Stimulated activated CD8-positive, alpha-beta memory T cell treated with anti-CD3 and anti-CD28 coated beads, Interleukin-12 subunit alpha, Interleukin-12 subunit beta, amount 100 ng/mL, for 1 hour (primary cell): ENCODE data around the gene RCN2.
A peak's percentile ranks its signal among the peaks of the same experiment; 100 is the strongest.
"Not testable (repeated sequence)": the region's sequence is repeated elsewhere in the genome, so short reads cannot be mapped to it uniquely, and the experiment has no call there.

Experiments used
- DNase-seq: peaks from one replicate; pipeline ENCODE4 v3.0.0-alpha.2; 2020; ENCODE audit warnings: low read depth

Gene RCN2

DNA sequence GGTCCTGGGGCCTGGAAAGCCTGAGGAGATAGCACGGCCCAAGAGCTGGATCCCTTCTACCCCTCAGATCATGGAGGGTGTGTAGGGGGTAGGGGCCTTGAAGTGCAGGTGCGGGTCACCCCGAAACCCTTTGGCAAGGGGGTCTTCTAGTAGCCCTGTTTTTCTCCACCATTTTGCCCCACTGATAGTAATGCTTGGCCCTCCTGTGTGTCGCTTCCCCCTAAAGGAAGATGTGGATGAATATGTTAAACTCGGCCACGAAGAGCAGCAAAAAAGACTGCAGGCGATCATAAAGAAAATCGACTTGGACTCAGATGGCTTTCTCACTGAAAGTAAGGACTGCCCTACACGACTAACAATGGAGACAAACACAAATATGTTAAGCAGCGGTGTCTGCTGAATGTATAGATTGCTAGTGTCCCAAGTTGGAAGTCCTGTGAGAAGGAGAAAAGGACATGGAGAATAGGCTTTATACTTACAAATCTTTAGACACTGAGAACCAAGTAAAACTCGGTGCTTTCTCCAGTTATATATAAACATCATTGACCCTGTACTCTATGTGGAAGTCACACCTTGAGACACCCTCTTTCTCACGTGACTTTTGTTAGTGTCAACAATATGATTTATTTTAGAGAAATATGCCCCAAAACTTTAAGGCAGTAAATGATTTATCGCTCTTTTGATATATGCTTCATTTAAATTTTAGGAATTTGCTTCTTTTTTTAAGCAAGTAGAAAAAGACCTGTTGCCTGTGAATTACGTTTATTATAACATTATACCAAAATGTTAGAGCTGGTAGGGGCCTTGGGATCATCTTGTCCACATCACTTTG is 802 bp downstream of the RCN2 start:
- DNase-seq, result no peak

DNA sequence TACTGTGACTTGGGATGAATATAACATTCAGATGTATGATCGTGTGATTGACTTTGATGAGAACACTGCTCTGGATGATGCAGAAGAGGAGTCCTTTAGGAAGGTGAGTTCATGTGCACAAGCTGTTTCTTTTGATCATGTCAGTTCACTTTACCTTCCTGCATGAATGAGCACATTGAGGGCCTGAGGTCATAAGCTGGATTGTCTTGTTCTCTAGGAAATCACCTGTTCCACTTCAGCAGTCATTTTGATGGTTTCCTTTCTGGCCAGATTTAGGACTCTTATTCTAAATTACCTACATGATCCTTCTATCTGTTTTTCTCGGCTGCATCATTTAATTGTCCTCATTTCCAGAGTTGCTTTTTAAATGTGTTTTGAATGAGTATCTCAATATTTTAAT is 4.1 kb downstream of the RCN2 start:
- no peak for DNase-seq

DNA sequence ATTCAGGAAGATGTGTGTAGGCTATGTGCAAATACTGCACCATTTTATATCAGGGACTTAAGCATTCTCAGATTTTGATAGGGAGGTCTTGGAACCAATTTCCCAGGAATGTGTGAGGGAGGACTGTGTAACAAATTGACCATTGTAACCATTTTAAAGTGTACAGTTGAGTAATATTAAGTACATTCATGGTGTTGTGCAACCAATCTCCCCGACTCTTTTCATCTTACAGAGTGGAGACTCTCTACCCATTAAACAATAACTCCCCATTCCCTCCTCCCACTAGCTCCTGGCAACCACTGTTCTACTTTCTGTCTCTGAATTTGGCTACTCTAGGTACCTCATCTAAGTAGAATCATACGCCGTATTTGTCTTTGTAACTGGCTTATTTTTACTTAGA is 5.1 kb downstream of the RCN2 start:
- DNase-seq, result no peak

DNA sequence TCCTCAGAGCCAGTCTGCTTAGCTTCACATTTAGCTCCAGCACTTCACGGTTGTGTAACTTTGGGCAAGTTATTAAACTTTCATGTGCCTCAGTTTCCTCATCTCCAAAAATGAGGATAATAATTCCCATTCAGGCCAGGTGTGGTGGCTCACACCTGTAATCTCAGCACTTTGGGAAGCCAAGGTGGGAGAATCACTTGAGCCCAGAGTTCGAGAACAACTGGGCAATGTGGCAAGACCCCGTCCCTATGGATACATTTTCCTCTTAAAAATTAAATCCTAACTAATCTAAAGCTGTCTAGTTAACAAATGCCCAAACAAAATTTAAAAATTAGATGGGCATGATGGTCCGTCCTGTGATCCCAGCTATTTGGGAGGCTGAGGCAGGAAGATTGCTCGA is 7.2 kb downstream of the RCN2 start:
- DNase-seq, result no peak

DNA sequence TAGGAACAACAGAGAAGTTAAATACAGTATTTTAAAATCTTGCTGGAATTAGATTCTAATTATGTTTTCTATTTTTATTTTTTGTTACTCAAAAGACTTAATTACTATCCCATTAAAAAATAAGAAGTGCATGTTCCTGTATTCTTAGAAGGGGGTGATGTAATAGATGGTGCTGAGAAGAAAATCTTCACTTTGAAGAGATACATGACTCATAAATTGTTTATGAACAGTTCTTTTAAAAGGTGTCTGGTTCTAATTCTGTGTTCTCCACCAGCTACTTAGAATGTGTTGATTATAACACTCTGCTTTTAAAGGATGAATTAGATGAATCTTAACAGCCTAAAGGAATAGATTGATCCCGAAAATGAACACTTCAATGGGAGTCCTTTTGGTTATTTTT is 8.2 kb downstream of the RCN2 start:
- no peak for DNase-seq

DNA sequence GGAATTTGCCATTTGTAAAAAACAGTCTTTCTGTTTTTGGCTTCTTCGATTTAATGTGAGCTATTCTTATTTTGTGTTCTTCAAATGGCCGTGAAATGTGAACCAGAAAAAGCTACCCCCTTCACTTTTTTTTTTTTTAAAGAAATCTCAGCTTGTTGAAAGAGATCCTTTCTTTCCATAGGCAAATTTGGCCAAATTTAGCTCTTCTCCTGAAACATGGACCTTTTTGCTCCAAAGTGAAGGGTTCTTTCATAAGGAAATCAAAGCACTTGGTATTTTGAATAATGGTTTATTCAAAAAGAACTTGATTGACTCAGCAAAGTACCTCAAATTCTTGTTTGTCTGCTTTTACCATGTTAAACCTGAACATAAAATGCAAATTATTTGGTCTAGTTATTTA is 10.1 kb downstream of the RCN2 start:
- DNase-seq, result no peak

DNA sequence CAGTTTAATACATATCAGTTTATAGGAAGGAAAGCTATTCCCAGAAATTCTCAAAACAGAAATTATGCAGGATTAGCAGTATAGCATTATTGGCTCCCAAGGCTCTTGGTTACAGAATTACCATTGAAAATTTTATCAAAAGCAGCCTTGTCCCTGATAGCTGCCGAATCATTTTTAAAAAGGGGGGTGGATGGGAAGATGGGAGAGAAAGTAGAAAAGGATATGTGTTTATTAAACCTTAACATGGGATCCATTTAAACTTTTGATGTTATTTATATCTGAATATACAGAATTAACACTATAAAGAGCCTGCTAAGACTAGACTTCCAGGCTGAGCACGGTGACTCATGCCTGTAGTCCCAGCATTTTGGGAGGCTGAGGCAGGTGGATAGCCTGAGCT is 10.8 kb downstream of the RCN2 start:
- DNase-seq, result no peak

DNA sequence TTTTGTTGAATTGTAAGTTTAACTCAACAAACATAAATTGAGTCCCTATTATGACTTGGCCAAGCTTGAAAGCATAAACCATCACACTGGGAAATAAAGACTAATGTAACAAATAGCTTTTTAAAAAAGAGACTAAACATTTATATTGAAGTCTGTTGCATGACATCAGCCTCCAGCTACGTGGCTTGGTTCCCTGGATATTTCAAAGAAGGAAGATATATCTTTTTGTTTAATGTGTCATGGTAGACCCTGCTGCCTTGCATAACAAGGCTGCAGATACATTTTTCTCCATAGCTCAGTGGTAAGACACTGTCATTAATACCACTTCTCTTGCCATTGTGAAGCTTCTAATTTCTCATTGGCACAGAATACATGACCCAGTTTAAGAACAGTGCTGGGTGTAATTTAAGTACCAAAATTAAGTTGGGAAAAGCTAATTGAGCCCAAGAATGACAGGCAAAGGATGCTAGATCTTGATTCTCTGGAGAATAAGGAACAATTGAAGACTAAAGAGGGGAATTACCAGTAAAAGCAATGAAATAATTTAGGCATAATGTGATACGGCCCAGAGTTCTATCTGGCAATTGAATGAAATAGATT is 14.0 kb downstream of the RCN2 start:
- DNase-seq, result no peak

DNA sequence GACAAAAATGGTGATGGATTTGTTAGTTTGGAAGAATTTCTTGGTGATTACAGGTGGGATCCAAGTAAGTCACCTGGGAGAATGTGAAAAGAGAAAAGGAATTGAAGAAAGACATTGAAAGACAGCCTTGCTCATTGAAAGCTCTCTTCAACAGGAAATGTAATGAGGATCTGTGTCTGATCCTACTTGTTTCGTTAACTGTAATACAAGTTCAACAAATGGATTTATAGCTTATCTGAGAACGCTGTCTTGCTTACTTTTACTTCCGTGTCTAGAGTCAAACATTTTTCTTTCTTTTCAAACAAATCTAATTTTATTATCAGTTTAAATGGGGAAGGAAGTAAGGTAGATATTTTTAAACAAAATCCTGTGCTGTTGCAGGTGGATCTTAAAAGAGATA is 15.9 kb downstream of the RCN2 start:
- DNase-seq, result no peak

DNA sequence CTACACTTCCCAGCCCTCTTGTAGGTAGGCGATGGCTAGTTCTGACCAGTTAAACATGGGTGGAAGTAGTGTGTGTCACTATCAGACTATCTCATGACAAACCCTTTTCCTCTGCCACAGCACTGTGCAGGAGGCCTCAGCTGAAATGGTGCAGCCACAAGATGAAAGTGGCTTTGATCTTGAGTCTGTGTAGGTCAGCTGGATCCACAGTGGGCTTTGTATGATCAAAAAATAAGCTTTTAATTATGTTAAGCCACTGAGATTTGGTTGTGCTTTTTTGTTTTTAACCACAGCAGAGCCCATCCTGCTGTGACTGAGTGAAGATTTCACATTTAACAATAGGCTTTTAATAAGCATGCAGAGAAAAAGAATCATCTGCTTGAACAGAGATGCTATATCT is 19.7 kb downstream of the RCN2 start:
- DNase-seq, result no peak

DNA sequence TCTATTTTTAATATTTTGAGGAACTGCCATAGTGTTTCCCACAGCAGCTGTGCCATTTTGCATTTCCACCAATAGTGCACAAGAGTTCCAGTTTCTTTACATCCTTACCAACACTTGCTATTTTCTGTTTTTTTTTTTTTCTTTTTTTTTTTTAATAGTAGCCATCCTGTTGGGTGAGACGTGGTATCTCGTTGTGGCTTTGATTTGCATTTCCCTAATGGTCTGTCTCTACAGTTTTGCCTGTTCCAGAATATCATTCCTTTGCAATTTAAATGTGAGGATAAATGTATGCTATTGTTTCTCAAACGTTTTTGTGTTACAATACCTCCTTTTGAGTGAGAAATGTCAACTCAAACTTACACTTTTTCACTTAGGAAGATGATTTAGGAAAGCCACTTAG is 22.4 kb downstream of the RCN2 start:
- DNase-seq, result no peak

DNA sequence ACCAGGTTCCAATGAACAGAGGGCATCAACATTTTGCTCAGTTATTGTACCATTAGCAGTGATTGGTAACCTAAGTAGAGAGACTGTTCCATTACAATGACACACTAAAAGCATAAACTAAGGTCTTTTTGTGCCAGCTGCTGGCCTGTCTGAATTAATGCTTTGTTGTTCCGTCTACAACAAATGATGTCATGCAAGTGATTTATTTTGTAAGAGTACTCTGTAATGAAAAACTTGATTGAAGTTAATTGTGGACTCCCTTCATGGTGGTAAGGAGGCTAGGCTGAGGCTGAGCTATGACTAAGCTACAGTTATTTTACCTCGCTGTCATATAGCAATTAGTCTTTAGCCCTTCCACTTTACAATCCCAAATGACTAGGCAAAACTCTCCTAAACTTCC is 23.2 kb downstream of the RCN2 start:
- no peak for DNase-seq

DNA sequence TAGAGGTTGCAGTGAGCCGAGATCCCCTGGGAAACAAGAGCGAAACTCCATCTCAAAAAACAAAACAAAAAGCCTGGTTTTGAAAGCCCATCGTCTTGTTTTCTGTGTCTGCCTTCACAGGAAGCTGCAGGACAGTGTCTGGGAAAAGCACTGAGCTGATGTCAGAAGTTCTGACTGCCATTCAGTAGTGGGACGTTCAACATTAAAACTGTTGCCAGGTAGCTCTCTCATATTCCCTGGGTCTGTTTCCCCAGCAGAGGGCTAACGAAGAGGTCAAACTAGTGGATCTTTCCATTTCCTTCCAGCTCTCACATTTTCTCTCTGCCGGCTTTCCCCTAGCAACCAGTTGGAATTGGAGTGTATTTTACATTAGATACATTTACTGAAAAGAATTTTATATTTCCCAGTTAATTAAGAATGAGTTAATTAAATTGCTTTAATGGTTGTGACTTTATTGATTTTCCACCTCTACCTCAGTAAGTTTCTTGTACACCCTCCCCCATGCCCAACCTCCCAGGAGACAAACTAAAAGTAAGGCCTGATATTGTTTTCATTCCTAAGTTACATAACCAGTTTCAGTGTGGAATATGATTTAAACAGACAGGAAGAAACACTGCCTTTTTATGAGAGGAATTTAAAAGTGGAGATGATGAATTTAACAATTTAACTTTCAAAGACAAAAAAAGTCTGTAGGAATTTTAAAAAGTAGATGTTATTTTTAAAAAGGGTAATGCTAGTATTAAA is 29.9 kb downstream of the RCN2 start:
- DNase-seq, result no peak

DNA sequence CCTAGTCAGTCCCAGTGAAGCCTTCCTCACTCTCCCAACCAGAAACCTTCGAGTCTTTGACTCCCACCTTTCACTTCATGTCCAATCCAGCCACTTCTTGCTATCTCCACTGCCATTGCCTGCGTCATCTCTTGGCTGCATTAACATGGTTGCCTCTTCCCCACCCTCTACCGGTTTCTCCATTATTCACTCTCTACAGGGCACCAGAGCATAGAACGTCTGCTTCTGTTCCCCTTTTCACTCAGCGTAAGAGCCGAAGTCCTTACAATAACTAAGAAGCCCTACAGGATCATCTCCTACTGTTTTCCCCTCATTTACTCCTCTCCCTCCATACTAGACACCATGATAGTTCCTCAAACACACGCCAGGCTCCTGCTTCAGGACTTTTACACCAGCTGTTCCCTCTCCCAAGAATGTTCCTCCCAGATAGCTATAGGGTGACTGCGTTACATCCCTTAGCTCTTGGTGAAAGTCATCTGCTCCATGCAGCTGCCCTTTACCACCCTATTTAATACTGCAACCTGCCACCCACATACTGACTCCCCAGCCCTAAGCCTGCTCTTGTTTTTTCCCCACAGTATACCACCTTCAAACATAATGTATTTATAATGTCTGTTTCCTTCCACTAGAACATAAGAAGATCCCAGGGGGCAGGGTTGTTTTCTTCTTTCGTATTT is 30.9 kb downstream of the RCN2 start:
- DNase-seq, result no peak

DNA sequence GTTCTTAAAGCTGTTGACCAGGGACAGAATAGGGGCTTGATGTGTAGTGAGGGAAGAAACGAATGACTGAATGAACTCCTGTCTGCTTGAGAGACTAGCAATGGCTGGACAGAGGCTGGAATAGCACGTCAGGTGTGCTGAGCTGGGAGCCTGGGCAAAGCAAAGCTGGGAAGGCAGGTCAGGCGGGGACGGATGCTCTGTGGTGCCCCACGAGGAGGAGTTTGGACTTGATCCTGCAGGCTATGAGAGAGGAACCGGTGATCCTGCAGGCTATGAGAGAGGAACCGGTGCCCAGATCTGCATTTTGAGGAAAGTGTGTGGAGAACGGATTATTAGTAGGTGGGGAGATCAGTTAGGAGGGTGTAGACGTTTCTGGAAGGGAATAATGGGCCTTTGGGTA is 32.0 kb downstream of the RCN2 start:
- DNase-seq, result no peak

DNA sequence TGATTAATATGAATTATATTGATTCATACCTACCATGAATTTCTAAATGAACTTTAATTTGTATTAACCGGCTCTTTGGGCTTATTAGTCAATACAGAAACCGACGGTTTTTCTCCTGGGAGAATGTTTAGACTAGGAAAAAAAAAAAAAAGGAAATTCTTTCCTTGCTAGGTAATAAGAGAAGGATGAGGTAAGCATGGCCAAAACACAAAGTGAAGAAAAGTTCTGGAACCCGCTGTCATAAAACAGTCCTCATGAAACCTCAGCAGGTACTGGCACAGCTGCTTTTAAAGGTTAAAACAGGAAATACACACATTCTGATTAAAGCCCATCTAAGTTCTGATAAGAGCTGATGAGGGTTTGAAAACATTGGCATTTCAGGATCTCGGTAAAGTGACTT is 32.6 kb downstream of the RCN2 start:
- no peak for DNase-seq

DNA sequence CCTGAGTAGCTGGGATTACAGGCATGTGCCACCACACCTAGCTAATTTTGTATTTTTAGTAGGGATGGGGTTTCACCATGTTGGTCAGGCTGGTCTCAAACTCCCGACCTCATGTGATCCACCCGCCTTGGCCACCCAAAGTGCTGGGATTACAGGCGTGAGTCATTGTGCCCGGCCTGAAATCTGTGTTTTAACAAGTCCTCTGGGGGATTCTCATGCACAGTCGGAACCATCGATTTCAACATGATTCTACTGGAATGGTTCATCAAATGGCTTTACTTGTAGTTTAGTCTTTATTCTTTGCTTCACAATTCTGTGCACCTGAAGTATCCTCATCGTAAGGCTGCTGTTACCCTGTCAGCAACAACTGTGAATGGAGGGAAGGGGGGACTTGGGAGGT is 34.5 kb downstream of the RCN2 start:
- DNase-seq, result not testable (repeated sequence)

DNA sequence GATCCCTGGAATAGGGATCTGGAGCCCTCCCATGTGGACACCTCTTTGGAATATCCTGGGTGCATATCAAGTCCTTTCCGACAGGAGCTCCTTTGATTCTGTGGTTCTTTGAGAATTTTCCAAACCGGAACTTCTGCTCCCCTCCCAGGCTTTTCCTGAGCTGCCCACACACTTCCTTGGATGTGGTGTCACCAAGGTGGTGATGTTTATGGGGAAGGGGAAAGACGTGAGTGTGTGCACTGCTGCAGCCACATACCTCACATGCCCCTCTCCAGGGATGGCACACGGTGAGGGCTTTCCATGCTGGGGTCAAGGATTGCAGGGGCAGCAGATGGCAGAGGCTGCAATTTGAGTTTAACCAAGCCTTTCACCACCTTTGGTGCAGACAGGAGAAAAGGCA is 35.5 kb downstream of the RCN2 start:
- DNase-seq, result no peak

DNA sequence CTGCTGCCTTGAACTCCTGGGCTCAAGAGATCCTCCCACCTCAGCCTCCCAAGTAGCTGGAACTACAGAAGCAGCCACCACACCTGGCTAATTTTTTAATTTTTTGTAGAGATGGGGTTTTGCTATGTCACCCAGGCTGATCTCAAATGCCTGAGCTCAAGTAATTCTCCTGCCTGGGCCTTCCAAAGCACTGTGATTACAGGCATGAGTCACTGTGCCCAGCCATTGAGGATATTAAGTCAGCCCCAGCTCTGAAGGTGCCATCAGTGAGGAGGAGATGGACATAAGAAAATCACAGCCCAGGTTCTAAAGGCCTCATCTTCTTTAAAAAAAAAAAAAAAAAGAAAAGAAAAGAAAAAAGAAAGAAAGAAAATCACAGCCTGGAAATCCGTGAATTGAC is 36.8 kb downstream of the RCN2 start:
- DNase-seq, result no peak

DNA sequence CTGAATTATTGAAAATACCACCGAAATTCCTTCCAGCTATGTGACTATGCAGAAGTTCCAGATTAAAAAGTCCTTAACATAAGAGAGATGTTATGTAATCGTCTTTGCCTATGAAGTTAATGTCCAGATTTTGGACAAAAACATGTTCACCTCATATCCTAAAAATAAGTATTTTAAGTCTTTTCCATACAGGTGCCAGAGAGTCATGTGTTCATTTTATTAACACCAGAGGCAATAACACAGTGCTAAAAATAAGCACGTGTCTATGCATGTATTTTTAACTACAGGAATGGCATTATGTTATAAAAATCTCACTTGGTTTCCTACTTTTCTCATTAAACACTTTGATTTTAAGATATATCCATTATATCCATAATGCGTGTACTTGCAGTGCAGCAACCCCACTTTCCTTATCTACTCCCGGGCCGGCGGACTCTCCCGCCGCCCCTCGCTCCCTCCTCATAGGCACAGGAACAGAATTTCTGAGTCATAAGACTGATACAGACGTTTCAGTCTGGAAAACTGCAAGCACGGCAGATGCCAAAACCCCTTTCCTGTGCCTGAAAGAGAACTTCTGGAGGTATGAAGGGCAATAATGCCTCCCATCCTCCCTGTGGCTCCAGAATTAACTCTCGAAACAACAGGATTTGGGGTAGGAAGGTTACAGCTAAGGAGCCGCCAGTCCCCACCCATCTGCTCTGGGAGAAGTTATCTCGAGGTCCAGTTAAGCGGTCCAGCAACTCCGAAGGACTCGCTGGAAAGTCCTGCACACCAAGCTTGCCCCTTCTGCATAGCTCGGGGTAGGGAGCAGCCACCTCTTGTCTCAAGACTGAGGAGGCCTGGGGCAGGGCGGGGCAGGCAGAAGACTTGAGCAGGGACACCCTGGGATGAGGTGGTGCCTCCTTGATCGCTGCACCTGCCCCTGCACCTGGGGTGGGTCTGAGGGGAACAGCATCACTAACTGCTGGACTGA is 41.1 kb downstream of the RCN2 start:
- DNase-seq, result no peak

DNA sequence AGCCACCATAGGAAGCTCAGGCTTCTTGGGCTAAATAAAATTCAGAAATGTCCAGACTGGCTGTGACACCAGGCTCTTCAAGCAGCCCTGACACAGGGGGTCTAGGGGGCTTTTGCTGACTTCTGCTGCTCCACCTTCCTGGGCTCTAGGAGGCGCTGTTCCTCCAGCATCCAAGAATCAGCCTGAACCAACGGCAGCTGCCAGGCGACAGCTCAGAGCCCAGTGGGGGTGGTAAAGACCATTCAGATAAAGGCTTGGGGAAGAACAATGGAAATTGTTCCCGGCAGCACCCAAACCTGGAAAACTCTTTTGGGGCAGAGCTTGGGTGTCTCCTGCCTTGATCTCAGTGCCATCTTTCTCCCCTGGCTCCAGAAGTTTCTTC is 41.8 kb downstream of the RCN2 start:
- peak; percentile 54 for DNase-seq

DNA sequence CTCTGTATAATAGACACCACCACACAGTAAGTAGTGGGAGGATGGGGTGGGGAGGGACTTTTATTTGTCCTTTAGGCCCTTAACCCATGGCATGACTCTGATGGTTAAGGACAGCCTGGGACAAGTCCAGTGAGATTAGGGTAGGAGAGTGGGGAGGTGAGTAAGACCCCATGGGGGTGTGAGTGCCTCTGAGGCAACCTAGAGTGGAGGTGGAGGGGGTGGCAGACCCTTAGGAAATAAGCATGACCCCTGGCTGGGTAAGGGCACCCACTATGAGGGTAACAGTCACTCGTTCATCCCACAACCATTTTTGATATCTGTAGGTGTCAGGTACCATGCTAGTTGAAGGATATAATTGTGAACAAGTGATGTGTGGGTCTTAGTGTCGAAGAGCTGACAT is 42.4 kb downstream of the RCN2 start:
- DNase-seq, result no peak
